ENCODE data around the gene SIGLEC10.
"Not testable (repeated sequence)": the region's sequence is repeated elsewhere in the genome, so short reads cannot be mapped to it uniquely, and the experiment has no call there.

SIGLEC10 gene

GRCh38 chr19:51439021-51439465, 21.6 kb upstream of the SIGLEC10 start:
- DNase-seq (ENCODE audit: low spot score) = no peak

DNA sequence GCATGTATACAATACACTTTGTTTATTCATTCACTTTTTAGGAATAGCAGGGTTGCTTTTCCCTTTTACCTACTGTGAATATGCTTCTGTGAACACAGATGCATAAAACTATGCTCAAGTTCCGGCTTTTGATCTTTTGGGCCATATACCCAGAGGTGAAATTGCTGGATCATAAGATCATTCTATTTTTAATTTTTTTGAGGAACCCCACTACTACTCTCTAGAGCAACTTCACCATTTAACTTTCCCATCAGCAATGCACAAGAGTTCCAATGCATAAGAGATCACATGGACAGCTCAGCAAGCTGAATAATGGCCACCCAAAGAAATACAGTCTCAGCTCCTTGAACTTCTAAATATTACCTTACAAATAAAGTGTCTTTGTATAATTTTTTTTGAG, 17.0 kb upstream of the SIGLEC10 start:
- no peak for DNase-seq (ENCODE audit: low spot score)

GRCh38 chr19:51433043-51433442, 15.6 kb upstream of the SIGLEC10 start:
- DNase-seq (ENCODE audit: low spot score) = no peak

- no peak for DNase-seq (ENCODE audit: low spot score)
Observed at GRCh38 chr19:51431124-51431523, 13.7 kb upstream of the SIGLEC10 start.

DNA sequence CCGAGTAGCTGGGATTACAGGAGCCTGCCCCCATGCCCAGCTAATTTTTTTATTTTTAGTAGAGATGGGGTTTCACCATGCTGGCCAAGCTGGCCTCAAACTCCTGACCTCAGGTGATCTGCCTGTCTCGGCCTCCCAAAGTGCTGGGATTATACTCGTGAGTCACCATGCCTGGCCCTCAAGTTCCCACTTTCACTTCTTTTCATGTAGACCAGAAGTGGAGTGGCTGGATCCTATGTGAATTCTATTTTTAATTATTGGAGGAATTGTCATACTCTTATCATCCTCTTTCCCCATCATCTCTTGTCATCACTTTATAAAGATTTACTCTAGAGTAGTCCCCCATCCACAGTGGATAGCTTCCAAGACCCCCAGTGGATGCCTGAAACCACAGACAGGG, 12.8 kb upstream of the SIGLEC10 start:
- no peak for DNase-seq (ENCODE audit: low spot score)

- DNase-seq (ENCODE audit: low spot score) = no peak
Observed at GRCh38 chr19:51427201-51427600, 9.8 kb upstream of the SIGLEC10 start.

DNA sequence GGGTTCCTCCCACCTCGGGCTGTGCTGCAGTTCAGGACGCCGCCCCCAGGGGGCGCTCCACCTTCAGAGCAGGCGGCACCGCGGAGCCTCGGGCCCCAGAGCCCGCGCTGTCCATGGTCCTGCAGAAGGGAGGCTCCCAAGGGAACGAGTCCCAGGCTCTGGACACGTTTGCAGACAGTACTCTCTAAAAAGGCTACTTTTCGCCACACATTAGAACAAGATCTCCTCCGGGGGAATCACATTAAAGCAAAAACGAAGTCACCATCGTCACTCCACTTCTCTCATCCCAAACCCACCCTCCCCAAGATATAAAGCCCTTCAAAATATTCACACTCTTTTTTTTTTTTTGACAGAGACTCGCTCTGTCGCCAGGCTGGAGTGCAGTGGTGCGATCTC, 4.6 kb upstream of the SIGLEC10 start:
- peak; percentile 91 for DNase-seq (ENCODE audit: low spot score)

DNA sequence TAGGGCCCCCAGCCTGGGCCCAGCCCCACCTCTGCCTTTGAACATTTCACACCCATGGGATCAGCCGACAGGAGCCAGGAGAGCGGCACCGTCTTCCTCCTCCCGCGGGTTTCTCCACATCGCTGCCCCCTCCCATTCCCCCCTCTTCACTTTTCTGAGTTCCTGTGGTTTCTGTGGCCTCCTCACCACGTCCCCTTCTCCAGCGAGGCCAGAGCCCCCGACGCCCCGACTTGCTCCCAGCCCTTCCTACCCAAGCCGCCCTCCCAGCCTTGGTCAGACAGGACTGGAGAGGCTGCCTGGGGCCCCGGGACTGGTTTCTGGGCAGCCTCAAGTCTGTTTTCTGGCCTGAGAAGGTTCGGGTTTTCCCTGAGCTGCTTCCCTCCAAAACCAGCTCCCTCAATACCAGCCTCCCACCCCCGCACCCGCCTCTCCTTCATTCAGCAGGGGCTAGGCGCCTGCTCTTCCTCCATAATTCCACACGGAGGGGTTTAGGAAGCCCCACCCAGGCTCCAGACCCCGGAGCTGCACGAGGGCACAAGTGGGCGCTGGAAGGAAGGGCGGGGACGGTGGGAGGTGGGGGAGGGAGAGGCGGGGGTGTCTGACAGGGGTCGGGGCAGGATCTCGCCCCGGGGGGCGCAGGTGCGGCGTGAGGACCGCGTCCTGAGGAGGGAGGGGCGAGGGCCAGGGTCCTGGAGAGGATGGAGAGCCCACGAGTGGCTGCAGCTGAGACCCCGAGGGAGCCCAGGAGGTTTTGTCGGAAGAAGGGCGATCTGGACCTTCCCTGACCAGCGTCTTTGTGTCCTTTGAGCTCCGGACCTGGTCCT, 4.0 kb upstream of the SIGLEC10 start:
- peak; percentile 30 for DNase-seq (ENCODE audit: low spot score)

DNA sequence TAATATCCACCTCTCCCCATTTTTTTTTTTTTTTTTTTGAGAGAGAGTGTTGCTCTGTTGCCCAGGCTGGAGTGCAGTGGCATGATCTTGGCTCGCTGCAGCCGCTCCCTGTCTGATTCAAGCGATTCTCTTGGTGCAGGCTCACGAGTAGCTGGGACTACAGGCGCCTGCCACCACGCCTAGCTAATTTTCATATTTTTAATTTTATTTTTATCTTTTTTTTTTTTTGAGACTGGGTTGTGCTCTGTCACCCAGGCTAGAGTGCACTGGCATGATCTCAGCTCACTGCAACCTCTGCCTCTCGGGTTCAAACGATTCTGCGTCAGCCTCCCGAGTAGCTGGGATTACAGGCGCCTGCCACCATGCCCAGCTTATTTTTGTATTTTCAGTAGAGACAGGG, 3.1 kb upstream of the SIGLEC10 start:
- not testable (repeated sequence) for DNase-seq (ENCODE audit: low spot score)

GRCh38 chr19:51418707-51419106, 1.3 kb upstream of the SIGLEC10 start:
- DNase-seq (ENCODE audit: low spot score) = no peak

GRCh38 chr19:51417810-51418157, 342 bp upstream of the SIGLEC10 start:
- no peak for DNase-seq (ENCODE audit: low spot score)

DNA sequence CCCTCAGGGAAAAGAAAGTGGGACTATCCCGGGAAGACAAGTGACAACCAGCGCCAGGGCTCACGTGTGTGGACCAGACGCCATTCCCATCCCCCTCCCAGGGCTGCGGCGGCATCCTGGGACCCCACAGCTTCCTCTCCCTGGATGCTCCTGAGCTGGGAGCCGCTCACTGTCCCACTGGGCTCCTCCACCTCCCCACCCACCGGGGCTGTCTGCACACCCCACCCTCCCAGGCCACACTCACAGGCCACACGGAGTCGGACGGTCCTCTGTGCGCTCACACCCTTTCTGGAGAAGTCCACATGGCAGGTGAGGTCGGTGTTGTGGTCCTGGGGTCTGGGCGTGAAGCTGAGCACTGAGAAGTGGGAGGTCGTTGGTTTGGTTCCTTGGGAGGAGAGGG, 1.0 kb downstream of the SIGLEC10 start:
- not testable (repeated sequence) for DNase-seq (ENCODE audit: low spot score)

DNA sequence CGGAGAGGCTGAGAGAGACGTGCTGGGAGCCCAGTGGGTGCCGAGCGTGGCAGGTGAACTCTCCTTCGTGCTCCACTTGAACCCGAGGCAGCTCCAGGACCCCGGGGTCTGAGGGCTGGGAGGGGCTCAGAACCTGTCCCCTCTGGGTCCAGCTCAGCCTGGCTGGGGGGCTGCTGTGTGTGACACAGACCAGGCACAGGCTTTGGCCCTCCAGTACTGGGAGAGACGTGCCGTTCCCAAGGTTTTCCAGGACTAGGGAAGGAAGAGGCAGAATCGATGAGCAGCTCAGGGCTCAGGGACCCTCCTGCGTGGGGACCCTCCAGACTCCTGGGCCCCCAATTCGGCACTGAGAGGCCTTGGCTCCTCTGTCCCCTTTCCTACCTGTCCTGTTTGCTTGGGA, 2.3 kb downstream of the SIGLEC10 start:
- DNase-seq (ENCODE audit: low spot score) = no peak

GRCh38 chr19:51410950-51411748, 6.3 kb downstream of the SIGLEC10 start:
- DNase-seq (ENCODE audit: low spot score) = no peak

DNA sequence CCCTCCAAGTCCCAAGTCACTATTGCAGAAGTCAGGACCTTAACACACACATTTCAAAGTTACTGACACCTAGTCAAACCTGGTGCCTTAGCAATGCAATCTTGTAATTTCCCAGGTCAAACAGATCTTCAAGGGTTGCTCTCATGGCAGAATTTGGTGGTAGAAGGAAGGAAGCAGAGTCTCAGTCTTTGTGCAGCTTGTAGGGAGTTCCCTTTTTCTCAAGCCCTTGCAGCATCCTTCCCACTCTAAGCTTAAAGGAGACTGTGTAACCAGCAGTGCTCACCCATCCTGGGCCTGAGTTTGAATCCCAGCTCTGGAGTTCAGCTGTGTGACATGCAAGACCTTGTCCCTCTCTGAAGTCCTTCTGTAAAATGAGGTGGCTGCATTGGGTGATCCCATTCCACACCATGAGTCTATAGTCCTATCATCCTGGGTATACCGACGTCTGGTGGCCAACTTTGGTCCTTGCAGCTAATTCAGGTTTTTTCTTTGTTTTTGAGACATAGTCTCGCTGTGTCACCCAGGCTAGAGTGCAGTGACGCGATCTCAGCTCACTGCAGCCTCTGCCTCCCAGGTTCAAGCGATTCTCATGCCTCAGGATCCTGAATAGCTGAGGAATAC, 9.8 kb downstream of the SIGLEC10 start:
- peak; percentile 67 for DNase-seq (ENCODE audit: low spot score)

DNA sequence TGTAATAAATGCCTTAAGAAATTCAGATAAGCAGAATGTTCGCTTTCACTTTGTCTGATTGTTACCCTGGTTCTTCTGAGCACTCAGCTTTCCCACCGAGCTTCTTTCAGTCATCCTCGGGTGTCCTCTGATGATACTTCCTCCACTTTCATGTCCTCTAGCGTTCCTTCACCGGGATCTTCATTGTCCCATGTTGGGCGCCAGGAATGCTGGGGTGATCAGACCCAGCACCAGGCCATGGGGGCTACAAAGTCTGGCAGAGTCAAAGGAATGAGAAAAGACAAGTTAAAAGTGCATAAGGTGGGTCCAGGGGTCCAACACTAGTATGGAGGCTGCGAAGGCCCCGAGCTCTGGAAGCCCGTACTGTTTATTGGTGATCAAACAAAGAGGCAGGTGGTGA, 15.3 kb downstream of the SIGLEC10 start:
- DNase-seq (ENCODE audit: low spot score) = no peak

DNA sequence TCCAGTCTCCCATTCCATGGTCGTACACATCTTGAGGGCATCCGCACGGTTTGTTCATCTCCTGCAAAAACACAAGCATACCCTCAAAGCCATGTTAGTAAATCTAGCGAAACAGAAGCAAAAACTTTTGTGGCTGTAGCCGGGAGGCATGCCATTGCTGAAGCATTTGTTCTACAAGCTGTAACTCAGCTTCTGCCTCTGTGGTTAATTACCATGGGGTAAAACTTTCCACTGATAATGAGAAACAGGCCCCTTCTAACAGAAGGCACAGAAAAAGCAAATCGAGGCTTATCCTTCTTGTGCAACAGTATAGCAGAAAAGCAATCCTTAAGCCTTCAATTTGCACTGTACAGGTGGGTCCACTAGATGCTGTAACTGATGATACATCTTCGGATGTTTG, 17.5 kb downstream of the SIGLEC10 start:
- DNase-seq (ENCODE audit: low spot score) = not testable (repeated sequence)

DNA sequence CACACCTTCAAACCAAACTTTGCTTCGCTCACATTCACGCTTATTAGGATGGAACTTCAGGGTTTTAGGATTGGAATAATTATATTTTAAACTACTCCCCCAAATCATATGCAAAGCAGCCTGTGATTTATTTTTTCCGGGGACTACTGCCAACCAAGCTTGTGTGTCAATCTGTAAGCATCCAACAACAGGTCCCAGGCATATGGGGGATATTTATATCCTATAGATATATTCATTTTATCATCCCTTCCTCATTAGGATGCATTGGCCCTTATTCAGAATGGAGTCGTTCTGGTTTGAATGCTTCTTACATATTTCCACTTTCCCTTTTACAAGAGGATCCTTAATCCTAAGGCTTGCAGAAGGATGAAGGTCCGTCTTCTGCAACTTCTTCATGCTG, 18.2 kb downstream of the SIGLEC10 start:
- DNase-seq (ENCODE audit: low spot score) = no peak

DNA sequence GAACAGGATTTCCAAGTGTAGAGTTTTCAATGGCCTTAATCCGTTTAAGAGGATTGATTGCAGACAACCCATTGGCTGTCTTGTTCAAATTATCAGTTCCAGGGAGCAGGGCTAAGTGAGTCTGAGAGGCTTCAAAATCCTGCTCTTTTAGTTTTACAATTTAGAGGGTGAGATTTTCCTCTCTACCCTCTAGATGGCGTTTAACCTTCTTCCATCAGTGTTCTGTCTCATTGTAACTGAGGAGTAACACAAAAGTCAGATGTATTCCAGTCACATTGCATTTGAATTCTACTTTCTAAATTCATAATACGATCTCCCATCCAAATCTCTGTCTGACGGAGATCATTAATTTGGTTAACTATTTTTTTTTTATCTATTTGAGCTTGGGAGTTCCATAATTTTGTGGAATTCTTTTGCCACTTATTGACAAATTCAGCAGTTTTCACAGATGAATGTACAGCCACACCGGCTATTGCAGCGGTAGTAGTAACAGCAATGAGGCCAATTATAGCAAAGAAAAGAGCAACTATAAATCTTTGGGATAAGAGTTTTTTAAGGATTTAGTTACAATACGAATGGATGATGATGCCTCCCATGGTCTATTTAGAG, 19.2 kb downstream of the SIGLEC10 start:
- no peak for DNase-seq (ENCODE audit: low spot score)

DNA sequence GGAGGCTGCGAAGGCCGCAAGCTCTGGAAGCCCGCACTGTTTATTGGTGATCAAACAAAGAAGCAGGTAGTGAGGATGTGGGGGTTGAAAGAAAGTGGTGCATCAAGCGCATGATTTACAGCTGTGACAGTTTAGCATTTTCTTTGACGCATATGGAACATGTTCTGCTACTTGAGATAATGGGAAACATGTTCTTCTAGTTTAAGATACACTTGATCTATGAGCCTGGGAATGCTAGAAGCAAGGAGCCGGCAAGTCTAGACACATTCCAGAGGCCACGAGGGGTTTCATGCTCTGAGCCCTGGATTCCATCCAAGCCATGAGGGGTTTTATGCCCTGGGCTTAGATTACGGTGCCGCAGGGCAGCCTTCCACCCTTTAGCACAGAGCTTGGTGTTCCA, 20.0 kb downstream of the SIGLEC10 start:
- not testable (repeated sequence) for DNase-seq (ENCODE audit: low spot score)

DNA sequence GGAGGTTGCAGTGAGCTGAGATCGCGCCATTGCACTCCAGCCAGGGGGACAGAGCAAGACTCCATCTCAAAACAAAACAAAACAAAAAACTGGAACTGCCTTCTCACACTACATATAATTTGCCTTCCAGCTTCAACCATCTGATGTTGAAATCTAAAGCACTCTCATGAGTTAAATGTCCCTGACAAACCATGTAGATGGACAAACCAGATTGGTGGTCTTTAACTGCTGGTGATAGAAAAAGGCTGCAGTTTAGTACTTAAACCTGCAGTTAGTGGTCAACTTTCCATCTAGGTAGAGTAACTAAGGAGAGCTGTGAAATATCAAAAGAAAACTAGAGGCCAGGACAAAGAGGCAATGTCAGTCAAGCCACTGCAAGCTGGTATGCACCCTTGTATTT, 21.3 kb downstream of the SIGLEC10 start:
- DNase-seq (ENCODE audit: low spot score) = no peak

GRCh38 chr19:51394050-51394836, 23.2 kb downstream of the SIGLEC10 start:
- peak; percentile 95 for DNase-seq (ENCODE audit: low spot score)

Data from D341Med (cell line).